Epithelial cell of proximal tubule (primary cell): ENCODE data around the gene UBE2F. TPM values are rescaled to one million over a fixed set of nuclear protein-coding genes. Genes with fewer than 3 reads are reported as not detected.
"Not testable (repeated sequence)": the region's sequence is repeated elsewhere in the genome, so short reads cannot be mapped to it uniquely, and the experiment has no call there.

Source experiments
- DNase-seq: peaks from one replicate; pipeline ENCODE4 v3.0.0-alpha.2; 2011; ENCODE audit warnings: low read depth
- H3K4me3 ChIP-seq: 2 replicates; pipeline ENCODE4 v1.5.1; 2011; ENCODE audit warnings: low read depth, mild to moderate bottlenecking, low read length
- CTCF ChIP-seq: conservative IDR thresholded peaks from 2 replicates; pipeline ENCODE4 v1.5.1; 2012; ENCODE audit warnings: low read depth, mild to moderate bottlenecking, low read length
- total RNA-seq: library from RNA; depleted of rRNA; stranded (reverse); fragments of >200 nt; gene quantifications from 2 replicates; pipeline ENCODE4 v1.2.3, GENCODE V29; 2015

UBE2F gene
- total RNA-seq, 1 donor from 2014 or later = 54.8 TPM

- TF ChIP-seq CTCF = no peak
- H3K4me3 ChIP-seq = no peak overlapping the region
- DNase-seq = no peak
Measured at GRCh38 chr2:237978058-237978712, 11.4 kb downstream of the UBE2F start.

- TF ChIP-seq CTCF = no peak
- no peak overlapping the region for H3K4me3 ChIP-seq
- no peak for DNase-seq
Measured at GRCh38 chr2:237979331-237979730, 12.5 kb downstream of the UBE2F start.

DNA sequence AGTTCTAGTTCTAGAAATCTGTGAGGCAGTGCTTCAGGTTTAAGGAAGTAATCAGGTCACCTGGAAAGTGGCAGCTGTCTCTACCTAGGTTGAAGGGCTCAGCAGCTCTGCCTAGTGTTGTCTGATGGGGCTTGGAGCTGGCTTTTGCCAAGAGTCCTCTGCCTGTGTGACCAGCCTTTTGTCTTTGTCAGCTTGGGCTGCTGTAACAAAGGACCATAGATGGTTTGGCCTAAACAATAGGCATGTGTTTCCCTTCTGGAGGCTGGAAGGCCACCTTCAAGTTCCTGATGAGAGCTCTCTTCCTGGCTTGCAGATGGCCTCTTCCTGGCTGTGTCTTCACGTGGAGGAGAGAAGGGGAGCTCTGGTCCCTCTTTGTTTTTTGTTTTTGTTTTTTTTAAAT is 13.3 kb downstream of the UBE2F start:
- no peak overlapping the region for H3K4me3 ChIP-seq
- no peak for TF ChIP-seq CTCF
- DNase-seq = no peak

GRCh38 chr2:237980751-237981150 is 13.9 kb downstream of the UBE2F start:
- TF ChIP-seq CTCF = no peak
- no peak overlapping the region for H3K4me3 ChIP-seq
- no peak for DNase-seq

- not testable (repeated sequence) for DNase-seq
Measured at GRCh38 chr2:237981621-237982020, 14.8 kb downstream of the UBE2F start.

DNA sequence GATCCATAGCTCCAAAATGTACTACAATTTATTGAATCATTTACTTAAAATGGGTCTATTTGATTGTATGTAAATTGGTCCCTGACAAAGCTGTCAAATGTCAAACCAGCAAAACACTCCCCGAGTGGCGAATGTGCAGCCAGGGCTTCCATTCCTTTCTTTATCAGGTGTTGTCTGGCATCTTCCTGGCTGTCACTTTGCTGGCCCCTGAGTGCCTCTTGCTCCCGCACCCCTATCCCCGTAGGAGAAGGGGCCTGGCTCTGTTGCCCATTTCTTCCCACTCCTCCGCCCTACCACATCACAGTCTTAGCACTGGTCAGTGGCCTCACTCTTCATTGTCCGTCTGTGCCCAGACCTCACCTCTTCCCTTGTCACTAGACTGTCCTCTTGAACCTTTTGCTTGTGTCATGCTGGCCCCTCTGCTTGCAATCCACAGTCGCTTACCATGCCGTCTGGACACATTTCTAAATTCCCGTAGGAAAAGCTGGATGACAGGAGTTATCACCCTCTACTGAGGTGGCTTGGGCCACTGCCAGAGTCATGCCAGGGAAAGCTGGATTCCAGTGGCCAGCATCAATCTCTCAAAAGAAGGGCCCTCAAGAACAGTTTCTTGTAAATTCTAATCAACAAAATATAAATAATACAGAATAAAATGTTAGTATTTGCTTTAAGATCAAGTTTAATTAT is 15.4 kb downstream of the UBE2F start:
- H3K4me3 ChIP-seq = no peak overlapping the region
- no peak for TF ChIP-seq CTCF
- DNase-seq = no peak

More at GRCh38 chr2:237981621-237982020, 14.8 kb downstream of the UBE2F start:
- not testable (repeated sequence) for H3K4me3 ChIP-seq

DNA sequence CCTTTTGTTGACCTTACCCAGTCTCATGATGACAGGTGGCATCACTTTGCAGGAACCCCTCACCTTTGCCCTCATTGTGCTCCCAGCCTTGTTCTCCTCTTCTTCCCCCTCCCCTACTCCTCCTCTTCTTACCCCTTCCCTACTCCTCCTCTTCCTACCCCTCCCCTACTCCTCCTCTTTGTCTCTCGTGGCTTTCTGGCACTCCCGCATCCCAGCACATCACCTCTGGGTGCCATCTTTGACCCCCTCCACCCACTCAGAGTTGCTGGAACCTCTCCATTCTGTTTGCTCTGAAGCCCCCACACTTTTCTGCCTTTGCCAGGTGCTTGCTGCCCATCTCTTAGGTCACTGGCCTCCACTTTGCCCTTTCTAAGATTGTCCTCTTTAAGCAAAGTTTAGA is 17.1 kb downstream of the UBE2F start:
- TF ChIP-seq CTCF = no peak
- no peak for DNase-seq
- H3K4me3 ChIP-seq = no peak overlapping the region
